PC-3 (cell line): ENCODE results near the gene KRT86.

Experiments
- EZH2 ChIP-seq: fragments of 300-600 bp; sonication (generic); IDR thresholded peaks from one replicate; pipeline ENCODE4 v1.6.1; 2017; ENCODE audit warnings: antibody characterized with exemption, mild to moderate bottlenecking, low read length; ENCODE audit not compliant: unreplicated experiment
- EZH2phosphoT487 ChIP-seq: fragments of 300-600 bp; sonication (generic); IDR thresholded peaks from 2 replicates; pipeline ENCODE4 v1.6.1; 2018; ENCODE audit warnings: mild to moderate bottlenecking, antibody characterized with exemption, low read length, borderline replicate concordance
- TF ChIP-seq, protein P1 (sequence below): fragments of 300-600 bp; sonication (generic); conservative IDR thresholded peaks from 2 replicates; pipeline ENCODE4 v1.5.1; 2017; ENCODE audit warnings: antibody characterized with exemption, low read depth, mild to moderate bottlenecking, low read length

- TF ChIP-seq, protein P1, sequence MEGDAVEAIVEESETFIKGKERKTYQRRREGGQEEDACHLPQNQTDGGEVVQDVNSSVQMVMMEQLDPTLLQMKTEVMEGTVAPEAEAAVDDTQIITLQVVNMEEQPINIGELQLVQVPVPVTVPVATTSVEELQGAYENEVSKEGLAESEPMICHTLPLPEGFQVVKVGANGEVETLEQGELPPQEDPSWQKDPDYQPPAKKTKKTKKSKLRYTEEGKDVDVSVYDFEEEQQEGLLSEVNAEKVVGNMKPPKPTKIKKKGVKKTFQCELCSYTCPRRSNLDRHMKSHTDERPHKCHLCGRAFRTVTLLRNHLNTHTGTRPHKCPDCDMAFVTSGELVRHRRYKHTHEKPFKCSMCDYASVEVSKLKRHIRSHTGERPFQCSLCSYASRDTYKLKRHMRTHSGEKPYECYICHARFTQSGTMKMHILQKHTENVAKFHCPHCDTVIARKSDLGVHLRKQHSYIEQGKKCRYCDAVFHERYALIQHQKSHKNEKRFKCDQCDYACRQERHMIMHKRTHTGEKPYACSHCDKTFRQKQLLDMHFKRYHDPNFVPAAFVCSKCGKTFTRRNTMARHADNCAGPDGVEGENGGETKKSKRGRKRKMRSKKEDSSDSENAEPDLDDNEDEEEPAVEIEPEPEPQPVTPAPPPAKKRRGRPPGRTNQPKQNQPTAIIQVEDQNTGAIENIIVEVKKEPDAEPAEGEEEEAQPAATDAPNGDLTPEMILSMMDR: no peak
- no peak for TF ChIP-seq EZH2
- no peak for TF ChIP-seq EZH2phosphoT487
Observed at GRCh38 chr12:52254180-52254964, 20.1 kb upstream of the KRT86 start.
